HG02678 (cell line): Measurements from ENCODE around the gene VIPR2.
"Not testable (repeated sequence)": the region's sequence is repeated elsewhere in the genome, so short reads cannot be mapped to it uniquely, and the experiment has no call there.

ENCODE experiments used
- ATAC-seq: cut with Tn5 transposase; IDR thresholded peaks from one replicate; pipeline ENCODE4 v1.9.1; 2021; ENCODE audit warnings: mild to moderate bottlenecking, moderate library complexity; ENCODE audit not compliant: unreplicated experiment

Gene VIPR2

GRCh38 chr7:159105832-159106811 lies 38.5 kb downstream of the VIPR2 start:
- no peak for ATAC-seq

- no peak for ATAC-seq
Observed at GRCh38 chr7:159105066-159105780, 39.4 kb downstream of the VIPR2 start.

GRCh38 chr7:159104188-159104920 lies 40.3 kb downstream of the VIPR2 start:
- ATAC-seq, result no peak

GRCh38 chr7:159103382-159104187 lies 41.1 kb downstream of the VIPR2 start:
- ATAC-seq, result no peak

GRCh38 chr7:159102681-159103381 lies 41.8 kb downstream of the VIPR2 start:
- no peak for ATAC-seq

GRCh38 chr7:159101661-159102091 lies 43.0 kb downstream of the VIPR2 start:
- ATAC-seq, result not testable (repeated sequence)

GRCh38 chr7:159101083-159101395 lies 43.6 kb downstream of the VIPR2 start:
- not testable (repeated sequence) for ATAC-seq

- not testable (repeated sequence) for ATAC-seq
Observed at GRCh38 chr7:159100281-159101082, 44.2 kb downstream of the VIPR2 start.

GRCh38 chr7:159099711-159100231 lies 44.9 kb downstream of the VIPR2 start:
- no peak for ATAC-seq

- ATAC-seq, result no peak
Observed at GRCh38 chr7:159098811-159099655, 45.6 kb downstream of the VIPR2 start.

- no peak for ATAC-seq
Observed at GRCh38 chr7:159098424-159098786, 46.3 kb downstream of the VIPR2 start.

GRCh38 chr7:159097661-159098423 lies 46.8 kb downstream of the VIPR2 start:
- ATAC-seq, result no peak

- no peak for ATAC-seq
Observed at GRCh38 chr7:159096736-159097581, 47.7 kb downstream of the VIPR2 start.

GRCh38 chr7:159095979-159096411 lies 48.7 kb downstream of the VIPR2 start:
- ATAC-seq, result no peak

GRCh38 chr7:159094919-159095915 lies 49.5 kb downstream of the VIPR2 start:
- ATAC-seq, result no peak
